ENCODE data around the gene MRPS12.

The MRPS12 gene

DNA sequence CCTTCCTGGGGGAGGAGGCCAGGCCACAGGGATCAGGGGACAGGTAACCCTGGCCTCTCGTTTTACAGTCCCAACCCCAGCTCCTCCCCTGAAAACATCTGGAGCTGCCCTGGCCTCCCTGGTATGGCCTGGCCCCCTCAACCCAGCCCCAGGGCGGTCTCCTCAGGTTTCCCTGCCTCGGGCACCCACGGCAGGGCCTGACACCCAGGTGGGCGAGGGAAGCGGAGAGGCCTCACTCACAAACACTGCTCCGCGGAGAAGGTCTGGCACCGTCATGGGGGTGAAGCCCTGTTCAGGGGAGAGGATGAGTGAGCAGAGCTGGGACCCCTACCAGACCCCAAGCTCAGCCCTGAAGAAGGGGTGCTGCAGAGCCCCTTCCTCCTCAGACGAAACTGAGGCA lies 12.2 kb upstream of the MRPS12 start:
- Histone ChIP-seq H3K4me1 (ENCODE audit: insufficient read depth, poor library complexity, severe bottlenecking) (no peaks in the 10 kb centered on the region), H3K27me3 (ENCODE audit: insufficient read depth, poor library complexity, severe bottlenecking) (no peaks in the 10 kb centered on the region), H3K36me3 (ENCODE audit: low read depth) (peaks cover 10% of the 10 kb centered on the region), H3K9me3 (ENCODE audit: severe bottlenecking) (no peaks in the 10 kb centered on the region), H3K4me3 (ENCODE audit: severe bottlenecking) (no peak overlapping the region), H3K27ac (ENCODE audit: poor library complexity, severe bottlenecking) (no peak overlapping the region)
- TF ChIP-seq CTCF (IDR thresholded peaks at IDR 0.05; ENCODE audit: poor library complexity, severe bottlenecking): no peak
- DNase-seq (ENCODE audit: low spot score) (no peak), ATAC-seq (ENCODE audit: low read depth) (no peak)

DNA sequence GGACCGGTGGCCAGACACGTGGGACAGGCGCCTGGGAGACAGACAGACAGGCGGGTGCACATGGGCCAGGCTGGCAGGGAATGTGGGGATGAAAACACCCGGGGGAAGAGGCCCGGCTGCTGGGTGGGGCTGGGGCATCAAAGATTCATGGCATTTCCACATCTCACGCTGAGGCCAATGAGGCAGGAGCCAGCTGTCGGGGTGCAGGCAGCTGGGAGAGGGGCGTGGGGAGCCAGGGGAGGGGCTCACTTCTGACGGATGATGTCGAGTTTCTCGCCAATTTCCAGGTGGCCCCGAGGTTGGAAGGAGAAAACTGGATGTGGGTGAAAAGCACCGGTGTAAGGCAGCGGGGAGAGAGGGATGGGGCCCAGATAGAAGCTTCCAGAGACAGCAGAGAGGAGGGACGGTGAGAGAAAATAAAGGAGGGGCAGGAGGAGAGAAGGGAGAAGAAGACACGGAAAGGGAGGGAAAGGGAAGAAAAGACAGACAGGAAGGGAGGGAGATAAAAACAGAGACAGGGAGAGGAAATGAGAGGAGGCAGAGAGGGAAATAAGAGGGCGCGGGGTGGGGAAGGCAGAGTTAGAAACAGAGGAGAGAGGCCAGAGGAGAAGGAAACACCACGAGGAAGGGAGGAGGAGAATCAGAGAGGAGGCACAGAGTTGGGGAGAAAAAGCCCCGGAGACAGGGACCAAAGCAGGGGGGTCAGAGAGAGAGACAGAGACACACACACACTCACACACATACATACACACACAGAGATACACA lies 10.7 kb upstream of the MRPS12 start:
- H3K4me1 ChIP-seq (ENCODE audit: insufficient read depth, poor library complexity, severe bottlenecking): no peaks in the 10 kb centered on the region
- peaks cover 21% of the 10 kb centered on the region for H3K36me3 ChIP-seq (ENCODE audit: low read depth)
- no peak for TF ChIP-seq CTCF (IDR thresholded peaks at IDR 0.05; ENCODE audit: poor library complexity, severe bottlenecking)
- H3K27me3 ChIP-seq (ENCODE audit: insufficient read depth, poor library complexity, severe bottlenecking): no peaks in the 10 kb centered on the region
- ATAC-seq (ENCODE audit: low read depth): no peak
- H3K4me3 ChIP-seq (ENCODE audit: severe bottlenecking): no peak overlapping the region
- no peak overlapping the region for H3K27ac ChIP-seq (ENCODE audit: poor library complexity, severe bottlenecking)
- DNase-seq (ENCODE audit: low spot score): no peak
- H3K9me3 ChIP-seq (ENCODE audit: severe bottlenecking): no peaks in the 10 kb centered on the region

DNA sequence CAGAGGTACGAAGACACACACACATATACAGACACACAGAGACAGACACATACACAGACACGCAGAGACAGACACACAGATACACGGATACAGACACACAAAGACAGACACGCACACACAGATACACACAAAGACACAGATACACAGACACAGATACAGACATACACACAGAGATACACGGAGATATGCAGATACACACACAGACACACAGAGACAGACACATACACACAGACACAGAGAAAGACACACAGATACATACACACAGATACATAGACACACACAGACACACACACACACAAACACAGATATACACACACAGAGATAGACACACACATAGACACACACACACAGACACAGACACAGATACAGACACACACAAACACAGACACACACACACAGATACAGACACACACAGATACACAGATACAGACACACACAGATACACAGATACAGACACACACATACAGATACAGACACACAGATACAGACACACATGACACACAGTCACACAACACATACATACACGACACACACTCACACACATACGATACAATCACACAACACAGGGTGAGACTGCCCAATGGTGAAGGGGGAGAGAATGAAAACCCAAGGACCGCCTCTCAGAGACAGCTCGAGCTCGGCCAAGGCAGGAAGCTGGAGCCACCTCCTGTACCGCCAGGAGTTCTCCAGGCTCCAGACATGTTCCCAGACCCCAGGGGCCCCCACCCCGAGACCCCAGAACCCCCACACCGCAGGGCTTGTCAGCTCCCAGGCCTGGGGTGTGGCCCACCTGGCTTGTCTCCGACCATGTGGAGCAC lies 9.9 kb upstream of the MRPS12 start:
- H3K4me1 ChIP-seq (ENCODE audit: insufficient read depth, poor library complexity, severe bottlenecking): no peaks in the 10 kb centered on the region
- no peak overlapping the region for H3K27ac ChIP-seq (ENCODE audit: poor library complexity, severe bottlenecking)
- DNase-seq (ENCODE audit: low spot score): no peak
- H3K27me3 ChIP-seq (ENCODE audit: insufficient read depth, poor library complexity, severe bottlenecking): no peaks in the 10 kb centered on the region
- no peak for ATAC-seq (ENCODE audit: low read depth)
- H3K36me3 ChIP-seq (ENCODE audit: low read depth): peaks cover 21% of the 10 kb centered on the region
- H3K4me3 ChIP-seq (ENCODE audit: severe bottlenecking): no peak overlapping the region
- no peaks in the 10 kb centered on the region for H3K9me3 ChIP-seq (ENCODE audit: severe bottlenecking)
- TF ChIP-seq CTCF (IDR thresholded peaks at IDR 0.05; ENCODE audit: poor library complexity, severe bottlenecking): no peak

DNA sequence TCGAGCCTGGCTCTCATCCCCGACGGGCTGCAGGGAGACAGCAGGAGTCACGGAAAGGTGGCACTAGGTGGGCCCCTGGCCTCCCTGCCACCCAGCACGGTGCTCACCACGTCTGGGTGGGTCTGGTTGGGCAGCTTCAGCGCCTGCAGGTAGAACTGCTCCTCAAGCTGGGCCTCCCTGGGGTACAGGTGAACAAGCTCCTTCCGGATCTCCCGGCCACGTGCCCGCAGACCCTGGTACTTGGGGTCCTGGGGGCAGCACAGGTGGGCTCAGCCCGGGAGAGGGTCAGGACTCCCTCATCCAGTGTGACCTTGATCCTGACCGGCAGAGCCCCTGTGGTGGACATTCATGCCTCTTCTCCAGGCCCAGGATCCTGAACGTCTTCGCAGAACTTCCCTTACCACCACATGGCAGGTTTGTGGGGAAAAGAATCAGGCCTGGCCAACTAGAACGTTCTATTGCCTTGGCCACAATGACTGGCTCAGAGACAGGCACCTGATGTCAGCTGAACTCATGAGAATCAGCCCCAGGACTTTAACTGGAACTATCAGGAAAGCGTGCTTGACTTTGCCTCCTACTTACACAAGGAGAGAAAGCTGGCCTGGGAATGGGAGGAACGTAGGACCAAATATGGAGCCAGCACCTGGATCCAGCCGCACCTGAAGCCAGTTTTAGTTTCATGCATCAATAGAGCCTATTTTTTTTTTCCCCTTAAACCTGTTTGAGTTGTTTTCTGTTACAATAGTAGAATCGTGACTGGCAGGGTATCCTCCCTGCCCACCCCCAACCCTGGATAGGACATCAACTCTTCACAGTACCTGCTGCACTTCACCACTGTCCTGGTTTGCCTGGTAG lies 9.1 kb upstream of the MRPS12 start:
- TF ChIP-seq CTCF (IDR thresholded peaks at IDR 0.05; ENCODE audit: poor library complexity, severe bottlenecking): no peak
- no peak for DNase-seq (ENCODE audit: low spot score)
- Histone ChIP-seq H3K9me3 (ENCODE audit: severe bottlenecking) (no peaks in the 10 kb centered on the region), H3K4me3 (ENCODE audit: severe bottlenecking) (no peak overlapping the region), H3K27ac (ENCODE audit: poor library complexity, severe bottlenecking) (no peak overlapping the region), H3K27me3 (ENCODE audit: insufficient read depth, poor library complexity, severe bottlenecking) (no peaks in the 10 kb centered on the region), H3K4me1 (ENCODE audit: insufficient read depth, poor library complexity, severe bottlenecking) (no peaks in the 10 kb centered on the region), H3K36me3 (ENCODE audit: low read depth) (peaks cover 21% of the 10 kb centered on the region)
- ATAC-seq (ENCODE audit: low read depth): no peak
